Measurements from ENCODE around the gene PCDHGB1.
"Not testable (repeated sequence)": the region's sequence is repeated elsewhere in the genome, so short reads cannot be mapped to it uniquely, and the experiment has no call there.

- TF ChIP-seq, protein P1, sequence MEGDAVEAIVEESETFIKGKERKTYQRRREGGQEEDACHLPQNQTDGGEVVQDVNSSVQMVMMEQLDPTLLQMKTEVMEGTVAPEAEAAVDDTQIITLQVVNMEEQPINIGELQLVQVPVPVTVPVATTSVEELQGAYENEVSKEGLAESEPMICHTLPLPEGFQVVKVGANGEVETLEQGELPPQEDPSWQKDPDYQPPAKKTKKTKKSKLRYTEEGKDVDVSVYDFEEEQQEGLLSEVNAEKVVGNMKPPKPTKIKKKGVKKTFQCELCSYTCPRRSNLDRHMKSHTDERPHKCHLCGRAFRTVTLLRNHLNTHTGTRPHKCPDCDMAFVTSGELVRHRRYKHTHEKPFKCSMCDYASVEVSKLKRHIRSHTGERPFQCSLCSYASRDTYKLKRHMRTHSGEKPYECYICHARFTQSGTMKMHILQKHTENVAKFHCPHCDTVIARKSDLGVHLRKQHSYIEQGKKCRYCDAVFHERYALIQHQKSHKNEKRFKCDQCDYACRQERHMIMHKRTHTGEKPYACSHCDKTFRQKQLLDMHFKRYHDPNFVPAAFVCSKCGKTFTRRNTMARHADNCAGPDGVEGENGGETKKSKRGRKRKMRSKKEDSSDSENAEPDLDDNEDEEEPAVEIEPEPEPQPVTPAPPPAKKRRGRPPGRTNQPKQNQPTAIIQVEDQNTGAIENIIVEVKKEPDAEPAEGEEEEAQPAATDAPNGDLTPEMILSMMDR (IDR thresholded peaks at IDR 0.05; ENCODE audit: low read depth, low read length) = not testable (repeated sequence)
- TF ChIP-seq EZH2phosphoT487 (IDR thresholded peaks at IDR 0.05; ENCODE audit: low read depth) = not testable (repeated sequence)
These were observed 25.7 kb downstream of the PCDHGB1 start for GRCh38 chr5:141375444-141376155.

Data from OCI-LY3 (cell line).